Right forelimb (tissue), 1 donor: ENCODE data around the gene CYP2W1.
"Not testable (repeated sequence)": the region's sequence is repeated elsewhere in the genome, so short reads cannot be mapped to it uniquely, and the experiment has no call there.

ENCODE experiments used
- DNase-seq: peaks from one replicate; pipeline ENCODE4 v3.0.0-alpha.2; 2018

Gene CYP2W1

GRCh38 chr7:983004-983615 lies at the start of gene CYP2W1:
Gene CYP2W1 (plus strand): TSS chr7:983181. CDS start chr7:983212, 31 bp downstream.
- no peak for DNase-seq

GRCh38 chr7:934469-935163 lies 48.4 kb upstream of the CYP2W1 start:
- DNase-seq: no peak

- DNase-seq: no peak
These were observed 47.7 kb upstream of the CYP2W1 start for GRCh38 chr7:935164-935873.

- no peak for DNase-seq
These were observed 47.1 kb upstream of the CYP2W1 start for GRCh38 chr7:935874-936385.

GRCh38 chr7:936386-937054 lies 46.5 kb upstream of the CYP2W1 start:
- no peak for DNase-seq

- DNase-seq: no peak
These were observed 45.0 kb upstream of the CYP2W1 start for GRCh38 chr7:937856-938484.

GRCh38 chr7:938546-939185 lies 44.3 kb upstream of the CYP2W1 start:
- DNase-seq: no peak

- no peak for DNase-seq
These were observed 43.1 kb upstream of the CYP2W1 start for GRCh38 chr7:939843-940242.

- no peak for DNase-seq
These were observed 42.2 kb upstream of the CYP2W1 start for GRCh38 chr7:940599-941408.

- not testable (repeated sequence) for DNase-seq
These were observed 39.2 kb upstream of the CYP2W1 start for GRCh38 chr7:943793-944192.

GRCh38 chr7:944744-945143 lies 38.2 kb upstream of the CYP2W1 start:
- DNase-seq: no peak

- DNase-seq: no peak
These were observed 37.8 kb upstream of the CYP2W1 start for GRCh38 chr7:945147-945555.

- DNase-seq: no peak
These were observed 37.3 kb upstream of the CYP2W1 start for GRCh38 chr7:945556-946255.

GRCh38 chr7:946256-946996 lies 36.6 kb upstream of the CYP2W1 start:
- DNase-seq: no peak

- DNase-seq: no peak
These were observed 35.4 kb upstream of the CYP2W1 start for GRCh38 chr7:947391-948210.

- DNase-seq: no peak
These were observed 33.7 kb upstream of the CYP2W1 start for GRCh38 chr7:949021-949934.

GRCh38 chr7:951881-952547 lies 31.0 kb upstream of the CYP2W1 start:
- DNase-seq: no peak
